ENCODE measurements around the gene PTPRU.
"Not testable (repeated sequence)": the region's sequence is repeated elsewhere in the genome, so short reads cannot be mapped to it uniquely, and the experiment has no call there.

The PTPRU gene

DNA sequence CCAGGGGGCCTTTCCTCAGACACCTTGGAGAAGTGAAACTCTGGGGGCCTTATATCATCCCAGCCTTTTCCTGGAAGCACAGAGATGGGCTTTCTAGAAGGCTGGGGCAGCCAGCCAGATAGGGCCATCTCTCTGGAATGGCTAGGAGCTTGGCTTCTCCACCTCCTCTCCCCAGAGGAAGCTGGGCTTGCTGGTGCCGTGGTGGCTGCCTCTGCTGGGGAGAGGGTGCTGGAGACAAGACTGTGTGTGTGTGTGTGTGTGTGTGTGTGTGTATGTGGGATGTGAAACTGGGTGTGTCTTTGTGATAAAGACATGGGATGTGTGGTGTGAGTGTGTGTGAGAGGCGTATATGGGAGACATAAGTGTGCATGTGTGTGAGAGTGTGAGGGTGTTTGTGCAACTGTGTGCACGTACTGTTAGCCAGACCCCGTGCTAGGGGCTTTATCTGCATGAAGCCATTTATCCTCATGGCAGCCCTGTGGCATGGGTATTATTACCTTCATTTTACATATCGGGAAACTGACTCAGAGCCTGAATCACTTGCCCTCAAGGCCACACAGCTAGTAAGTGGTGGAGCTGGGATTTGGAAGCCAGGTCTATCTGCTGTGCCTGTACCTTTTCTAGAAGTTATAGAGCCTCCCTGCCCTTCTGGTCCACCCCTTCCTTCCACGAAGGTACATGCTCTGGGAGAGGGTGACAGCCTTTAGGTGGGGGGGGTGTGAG, 44.2 kb downstream of the PTPRU start:
- no peak for DNase-seq
- in situ Hi-C loops (cut with MboI; ENCODE audit: low pct_unique_long_range_greater_than_20kb, low sequenced_read_pairs): no loop called here

GRCh38 chr1:29281571-29281970, 45.2 kb downstream of the PTPRU start:
- in situ Hi-C loops (cut with MboI; ENCODE audit: low pct_unique_long_range_greater_than_20kb, low sequenced_read_pairs): no loop called here
- DNase-seq: no peak

DNA sequence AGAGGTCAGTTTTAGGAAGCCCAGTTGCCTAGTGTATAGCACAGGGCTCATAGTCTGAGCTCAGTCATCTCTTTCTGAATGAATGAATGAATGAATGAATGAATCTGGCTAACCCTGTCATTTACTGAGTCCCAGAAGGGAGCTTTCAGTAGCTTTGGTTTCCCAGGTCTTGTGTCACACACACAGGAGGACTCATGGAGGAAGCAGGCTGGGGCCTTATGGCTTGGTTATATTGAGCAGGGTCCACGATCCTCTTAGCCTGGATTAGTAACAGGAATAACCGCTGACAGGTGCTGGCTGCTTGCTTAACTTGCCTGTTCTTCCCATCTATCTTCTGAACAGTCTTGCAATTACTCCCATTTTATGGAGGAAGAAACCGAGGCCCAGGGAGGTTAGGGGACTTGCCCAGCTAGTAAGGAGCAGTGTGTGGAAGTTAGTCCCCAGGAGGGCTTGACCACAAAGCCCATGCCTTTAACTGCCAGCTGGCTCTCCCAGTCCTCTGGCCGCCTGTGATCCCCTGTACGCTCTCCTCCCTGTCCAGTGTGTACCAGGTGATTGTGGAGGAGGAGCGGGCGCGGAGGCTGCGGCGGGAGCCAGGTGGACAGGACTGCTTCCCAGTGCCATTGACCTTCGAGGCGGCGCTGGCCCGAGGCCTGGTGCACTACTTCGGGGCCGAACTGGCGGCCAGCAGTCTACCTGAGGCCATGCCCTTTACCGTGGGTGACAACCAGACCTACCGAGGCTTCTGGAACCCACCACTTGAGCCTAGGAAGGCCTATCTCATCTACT, 46.0 kb downstream of the PTPRU start:
- no peak for DNase-seq
- in situ Hi-C loops (cut with MboI; ENCODE audit: low pct_unique_long_range_greater_than_20kb, low sequenced_read_pairs): no loop called here

DNA sequence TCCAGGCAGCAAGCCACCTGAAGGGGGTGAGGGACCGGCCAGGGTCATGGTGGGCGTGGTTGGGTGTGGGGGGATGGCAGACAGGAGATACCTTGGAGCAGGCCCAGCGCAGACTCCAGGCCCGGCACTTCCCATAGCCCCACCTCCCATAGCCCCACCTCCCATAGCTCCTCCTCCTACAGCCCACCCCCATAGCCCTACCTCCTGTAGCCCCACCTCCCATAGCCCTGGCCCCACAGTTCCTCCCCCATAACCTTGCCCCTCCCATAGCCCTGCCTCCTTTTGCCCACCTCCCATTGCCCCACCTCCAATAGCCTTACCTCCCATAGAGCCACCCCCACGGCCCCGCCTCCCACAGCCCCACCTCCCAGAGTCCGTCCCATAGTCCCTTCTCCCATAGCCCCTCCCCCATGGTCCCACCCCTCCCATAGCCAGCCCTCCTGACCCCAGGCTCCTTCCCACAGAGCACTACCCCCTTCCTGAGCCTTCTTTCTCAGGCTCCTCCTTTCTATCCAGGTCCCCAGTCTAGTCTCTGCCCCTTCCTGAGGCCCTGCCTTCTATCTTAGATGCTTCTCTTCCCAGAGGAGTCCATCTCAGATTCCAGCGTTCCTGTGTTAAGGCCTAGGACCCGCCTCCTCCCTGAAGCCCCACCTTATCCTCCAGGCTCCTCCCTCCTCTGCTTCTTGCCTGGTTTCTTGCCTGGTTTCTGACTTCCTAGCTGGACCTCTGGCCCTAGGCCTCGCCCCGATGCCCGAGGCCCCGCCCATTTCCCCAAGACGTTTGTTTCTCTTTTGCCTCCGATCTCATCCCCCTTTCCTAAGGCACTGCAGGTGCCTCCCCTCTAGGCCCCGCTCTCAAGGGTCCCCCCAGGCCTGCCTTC, 46.8 kb downstream of the PTPRU start:
- in situ Hi-C loops (cut with MboI; ENCODE audit: low pct_unique_long_range_greater_than_20kb, low sequenced_read_pairs): no loop called here
- peak; percentile 34 for DNase-seq

- no peak for DNase-seq
- in situ Hi-C loops (cut with MboI; ENCODE audit: low pct_unique_long_range_greater_than_20kb, low sequenced_read_pairs): no loop called here
Measured at GRCh38 chr1:29283804-29284195, 47.5 kb downstream of the PTPRU start.

DNA sequence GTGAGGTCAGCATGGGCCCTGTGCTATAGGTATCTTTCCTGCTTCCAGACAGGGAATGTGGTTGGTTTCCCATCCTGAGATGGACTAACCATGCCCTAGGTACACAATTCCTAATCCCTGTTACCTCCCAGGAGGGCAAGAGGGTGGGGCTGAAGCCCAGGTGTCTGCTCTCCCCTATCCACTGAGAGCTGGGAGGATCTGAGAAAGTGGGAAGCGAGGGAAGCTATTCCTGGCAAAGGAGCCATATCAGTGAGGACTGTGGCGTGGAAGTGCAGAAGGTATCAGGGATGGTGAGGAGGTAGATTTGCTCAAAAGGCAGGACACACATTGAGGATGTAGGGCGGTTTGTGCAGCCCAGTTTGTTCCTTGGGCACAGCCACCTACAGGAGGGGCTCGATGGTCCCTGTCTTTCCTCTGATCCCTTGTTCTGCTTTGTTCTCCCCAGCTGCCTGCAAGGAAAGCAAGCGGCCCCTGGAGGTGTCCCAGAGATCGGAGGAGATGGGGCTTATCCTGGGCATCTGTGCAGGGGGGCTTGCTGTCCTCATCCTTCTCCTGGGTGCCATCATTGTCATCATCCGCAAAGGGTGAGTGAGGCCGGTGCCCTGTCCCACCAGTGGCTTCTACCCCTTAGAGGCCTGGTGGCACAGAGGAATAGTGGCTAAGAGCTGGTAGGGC, 48.1 kb downstream of the PTPRU start:
- no peak for DNase-seq
- in situ Hi-C loops (cut with MboI; ENCODE audit: low pct_unique_long_range_greater_than_20kb, low sequenced_read_pairs): no loop called here

- in situ Hi-C loops (cut with MboI; ENCODE audit: low pct_unique_long_range_greater_than_20kb, low sequenced_read_pairs): no loop called here
- no peak for DNase-seq
Measured at GRCh38 chr1:29284961-29285560, 48.7 kb downstream of the PTPRU start.

GRCh38 chr1:29285771-29286170, 49.4 kb downstream of the PTPRU start:
- in situ Hi-C loops (cut with MboI; ENCODE audit: low pct_unique_long_range_greater_than_20kb, low sequenced_read_pairs): no loop called here

DNA sequence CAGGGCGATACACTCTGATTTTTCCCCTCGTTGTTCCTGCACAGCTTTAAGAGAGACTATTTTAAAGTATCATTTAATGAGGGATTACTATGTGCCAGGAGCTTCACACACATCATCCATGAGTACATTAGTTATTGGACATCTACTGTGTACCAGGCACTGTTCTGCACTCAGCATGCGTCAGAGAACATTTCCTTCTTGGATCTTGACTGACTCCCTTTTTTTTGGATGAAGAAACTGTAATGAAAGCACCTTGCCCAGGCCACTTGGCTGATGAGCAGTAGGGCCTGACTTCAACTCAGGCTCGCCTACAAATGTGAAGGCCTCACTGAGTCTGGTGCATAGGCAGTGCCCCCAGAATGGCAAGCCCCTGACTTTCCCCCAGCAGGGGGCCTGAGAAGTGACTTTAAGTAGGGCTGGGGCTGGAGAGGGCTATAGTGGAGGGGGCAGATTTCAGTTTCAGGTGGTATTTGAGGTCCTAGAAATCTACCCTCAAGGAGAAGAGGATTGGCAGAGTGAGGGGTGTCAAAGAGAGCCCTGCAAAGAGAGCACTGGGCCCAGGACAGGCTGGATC, 50.0 kb downstream of the PTPRU start:
- no peak for DNase-seq
- in situ Hi-C loops (cut with MboI; ENCODE audit: low pct_unique_long_range_greater_than_20kb, low sequenced_read_pairs): no loop called here

More at GRCh38 chr1:29285771-29286170, 49.4 kb downstream of the PTPRU start:
- DNase-seq: no peak

GRCh38 chr1:29289493-29289892, 53.2 kb downstream of the PTPRU start:
- DNase-seq: no peak
- in situ Hi-C loops (cut with MboI; ENCODE audit: low pct_unique_long_range_greater_than_20kb, low sequenced_read_pairs): no loop called here

DNA sequence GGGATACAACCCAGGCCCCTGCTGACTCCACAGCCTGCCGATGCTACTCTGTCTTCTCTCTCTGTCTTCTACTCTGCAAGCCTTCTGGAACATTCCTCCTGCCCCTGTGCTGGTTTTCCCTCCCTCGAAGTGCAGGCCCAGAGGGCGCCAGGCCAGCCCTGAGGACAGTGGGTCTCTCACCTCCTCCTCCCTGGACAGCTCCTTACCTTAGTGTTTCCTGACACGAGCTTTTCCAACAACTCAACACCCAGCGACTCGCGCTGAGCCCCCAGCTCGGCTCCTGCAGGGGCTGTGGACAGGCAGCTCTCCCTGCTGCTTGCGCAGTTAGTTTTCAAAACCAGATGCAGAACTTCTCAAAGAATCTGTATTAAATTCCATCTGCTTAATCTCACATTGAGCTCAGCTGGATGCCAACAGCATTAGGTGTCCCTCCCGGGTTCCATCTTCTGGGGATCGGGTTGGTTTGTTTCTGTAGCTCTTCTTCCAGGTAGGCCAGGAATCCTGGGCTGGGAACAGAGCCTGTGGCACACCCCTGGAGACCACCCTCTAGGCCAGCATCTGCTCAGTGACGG, 54.2 kb downstream of the PTPRU start:
- DNase-seq: no peak
- in situ Hi-C loops (cut with MboI; ENCODE audit: low pct_unique_long_range_greater_than_20kb, low sequenced_read_pairs): no loop called here

GRCh38 chr1:29291756-29292155, 55.4 kb downstream of the PTPRU start:
- no peak for DNase-seq
- in situ Hi-C loops (cut with MboI; ENCODE audit: low pct_unique_long_range_greater_than_20kb, low sequenced_read_pairs): no loop called here

GRCh38 chr1:29292344-29292743, 56.0 kb downstream of the PTPRU start:
- in situ Hi-C loops (cut with MboI; ENCODE audit: low pct_unique_long_range_greater_than_20kb, low sequenced_read_pairs): no loop called here
- DNase-seq: no peak

GRCh38 chr1:29297450-29297849, 61.1 kb downstream of the PTPRU start:
- in situ Hi-C loops (cut with MboI; ENCODE audit: low pct_unique_long_range_greater_than_20kb, low sequenced_read_pairs): no loop called here
- no peak for DNase-seq

- DNase-seq: peak; percentile 22
- in situ Hi-C loops (cut with MboI; ENCODE audit: low pct_unique_long_range_greater_than_20kb, low sequenced_read_pairs): no loop called here
Measured at GRCh38 chr1:29298246-29298645, 61.9 kb downstream of the PTPRU start.

GRCh38 chr1:29299446-29299845, 63.1 kb downstream of the PTPRU start:
- DNase-seq: no peak
- in situ Hi-C loops (cut with MboI; ENCODE audit: low pct_unique_long_range_greater_than_20kb, low sequenced_read_pairs): no loop called here

DNA sequence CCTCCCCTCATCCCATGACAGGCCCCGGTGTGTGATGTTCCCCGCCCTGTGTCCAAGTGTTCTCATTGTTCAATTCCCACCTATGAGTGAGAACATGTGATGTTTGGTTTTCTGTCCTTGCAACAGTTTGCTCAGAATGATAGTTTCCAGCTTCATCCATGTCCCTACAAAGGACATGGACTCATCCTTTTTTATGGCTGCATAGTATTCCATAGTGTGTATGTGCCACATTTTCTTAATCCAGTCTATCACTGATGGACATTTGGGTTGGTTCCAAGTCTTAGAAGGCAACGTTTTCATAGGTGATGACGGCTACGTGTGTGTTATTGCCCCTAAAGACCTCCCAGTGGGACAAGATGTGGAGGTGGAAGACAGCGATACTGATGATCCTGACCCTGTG, 65.4 kb downstream of the PTPRU start:
- in situ Hi-C loops (cut with MboI; ENCODE audit: low pct_unique_long_range_greater_than_20kb, low sequenced_read_pairs); DNase-seq: not testable (repeated sequence)
